Measurements from ENCODE around the gene MRPL45. TPM values are rescaled to one million over a fixed set of nuclear protein-coding genes. Genes with fewer than 3 reads are reported as not detected.
A peak's percentile ranks its signal among the peaks of the same experiment; 100 is the strongest.
"Not testable (repeated sequence)": the region's sequence is repeated elsewhere in the genome, so short reads cannot be mapped to it uniquely, and the experiment has no call there.

The MRPL45 gene
- 57.7 TPM for total RNA-seq (ENCODE audit: unreplicated experiment)
- long read RNA-seq, transcript MRPL45-203 (8 exons, 1,705 nt) = major isoform, 34 of 44 reads
- long read RNA-seq, partial matches to known transcripts = 5 of 44 reads
- long read RNA-seq, other reads (novel, unspliced or antisense) = 3 of 44 reads

- Mint-ChIP-seq H3K4me3 (ENCODE audit: unreplicated experiment) (peak within 1 kb of the TSS; percentile 99), H3K27ac (ENCODE audit: unreplicated experiment) (peak within 1 kb of the TSS; percentile 96)
- not testable (repeated sequence) for H3K36me3 Mint-ChIP-seq (ENCODE audit: low read depth, unreplicated experiment); H3K9me3 Mint-ChIP-seq (ENCODE audit: unreplicated experiment); H3K4me1 Mint-ChIP-seq (ENCODE audit: unreplicated experiment); H3K27me3 Mint-ChIP-seq (ENCODE audit: unreplicated experiment)
- DNase-seq (ENCODE audit: low spot score) = peak; percentile 97
These were observed at the start of gene MRPL45 for GRCh38 chr17:38296834-38297517. Gene MRPL45, plus strand, starts transcription at chr17:38297168. Its CDS starts 16 bp downstream, at chr17:38297184.

- H3K27me3 Mint-ChIP-seq (ENCODE audit: unreplicated experiment); H3K36me3 Mint-ChIP-seq (ENCODE audit: low read depth, unreplicated experiment); H3K4me3 Mint-ChIP-seq (ENCODE audit: unreplicated experiment); H3K9me3 Mint-ChIP-seq (ENCODE audit: unreplicated experiment); H3K4me1 Mint-ChIP-seq (ENCODE audit: unreplicated experiment); DNase-seq (ENCODE audit: low spot score); H3K27ac Mint-ChIP-seq (ENCODE audit: unreplicated experiment): not testable (repeated sequence)
These were observed 43.8 kb upstream of the MRPL45 start for GRCh38 chr17:38253191-38253590.

- H3K9me3 Mint-ChIP-seq (ENCODE audit: unreplicated experiment); DNase-seq (ENCODE audit: low spot score): not testable (repeated sequence)
These were observed 42.6 kb upstream of the MRPL45 start for GRCh38 chr17:38254357-38254756.

GRCh38 chr17:38257013-38257621 lies 39.9 kb upstream of the MRPL45 start:
- not testable (repeated sequence) for H3K27ac Mint-ChIP-seq (ENCODE audit: unreplicated experiment); H3K27me3 Mint-ChIP-seq (ENCODE audit: unreplicated experiment); H3K4me1 Mint-ChIP-seq (ENCODE audit: unreplicated experiment); H3K9me3 Mint-ChIP-seq (ENCODE audit: unreplicated experiment); H3K4me3 Mint-ChIP-seq (ENCODE audit: unreplicated experiment); H3K36me3 Mint-ChIP-seq (ENCODE audit: low read depth, unreplicated experiment)
- peak; percentile 79 for DNase-seq (ENCODE audit: low spot score)

More at GRCh38 chr17:38254357-38254756, 42.6 kb upstream of the MRPL45 start:
- H3K27me3 Mint-ChIP-seq (ENCODE audit: unreplicated experiment); H3K36me3 Mint-ChIP-seq (ENCODE audit: low read depth, unreplicated experiment); H3K4me3 Mint-ChIP-seq (ENCODE audit: unreplicated experiment); H3K27ac Mint-ChIP-seq (ENCODE audit: unreplicated experiment); H3K4me1 Mint-ChIP-seq (ENCODE audit: unreplicated experiment): not testable (repeated sequence)

GRCh38 chr17:38265974-38266506 lies 30.9 kb upstream of the MRPL45 start:
- H3K36me3 Mint-ChIP-seq (ENCODE audit: low read depth, unreplicated experiment); H3K4me1 Mint-ChIP-seq (ENCODE audit: unreplicated experiment); H3K27ac Mint-ChIP-seq (ENCODE audit: unreplicated experiment); H3K27me3 Mint-ChIP-seq (ENCODE audit: unreplicated experiment); DNase-seq (ENCODE audit: low spot score); H3K4me3 Mint-ChIP-seq (ENCODE audit: unreplicated experiment); H3K9me3 Mint-ChIP-seq (ENCODE audit: unreplicated experiment): not testable (repeated sequence)

- not testable (repeated sequence) for DNase-seq (ENCODE audit: low spot score); H3K27ac Mint-ChIP-seq (ENCODE audit: unreplicated experiment); H3K27me3 Mint-ChIP-seq (ENCODE audit: unreplicated experiment); H3K4me1 Mint-ChIP-seq (ENCODE audit: unreplicated experiment); H3K36me3 Mint-ChIP-seq (ENCODE audit: low read depth, unreplicated experiment); H3K9me3 Mint-ChIP-seq (ENCODE audit: unreplicated experiment); H3K4me3 Mint-ChIP-seq (ENCODE audit: unreplicated experiment)
These were observed 30.4 kb upstream of the MRPL45 start for GRCh38 chr17:38266571-38266970.

GRCh38 chr17:38268138-38268537 lies 28.8 kb upstream of the MRPL45 start:
- not testable (repeated sequence) for H3K4me1 Mint-ChIP-seq (ENCODE audit: unreplicated experiment); H3K27me3 Mint-ChIP-seq (ENCODE audit: unreplicated experiment)

GRCh38 chr17:38269045-38269444 lies 27.9 kb upstream of the MRPL45 start:
- DNase-seq (ENCODE audit: low spot score); H3K36me3 Mint-ChIP-seq (ENCODE audit: low read depth, unreplicated experiment); H3K27me3 Mint-ChIP-seq (ENCODE audit: unreplicated experiment); H3K4me3 Mint-ChIP-seq (ENCODE audit: unreplicated experiment); H3K9me3 Mint-ChIP-seq (ENCODE audit: unreplicated experiment); H3K4me1 Mint-ChIP-seq (ENCODE audit: unreplicated experiment); H3K27ac Mint-ChIP-seq (ENCODE audit: unreplicated experiment): not testable (repeated sequence)

More at GRCh38 chr17:38268138-38268537, 28.8 kb upstream of the MRPL45 start:
- H3K27ac Mint-ChIP-seq (ENCODE audit: unreplicated experiment); H3K4me3 Mint-ChIP-seq (ENCODE audit: unreplicated experiment); H3K9me3 Mint-ChIP-seq (ENCODE audit: unreplicated experiment); H3K36me3 Mint-ChIP-seq (ENCODE audit: low read depth, unreplicated experiment); DNase-seq (ENCODE audit: low spot score): not testable (repeated sequence)

- not testable (repeated sequence) for DNase-seq (ENCODE audit: low spot score); H3K36me3 Mint-ChIP-seq (ENCODE audit: low read depth, unreplicated experiment)
These were observed 27.4 kb upstream of the MRPL45 start for GRCh38 chr17:38269552-38269951.

GRCh38 chr17:38285994-38286393 lies 11.0 kb upstream of the MRPL45 start:
- H3K4me1 Mint-ChIP-seq (ENCODE audit: unreplicated experiment); DNase-seq (ENCODE audit: low spot score); H3K9me3 Mint-ChIP-seq (ENCODE audit: unreplicated experiment); H3K27ac Mint-ChIP-seq (ENCODE audit: unreplicated experiment); H3K36me3 Mint-ChIP-seq (ENCODE audit: low read depth, unreplicated experiment); H3K27me3 Mint-ChIP-seq (ENCODE audit: unreplicated experiment); H3K4me3 Mint-ChIP-seq (ENCODE audit: unreplicated experiment): not testable (repeated sequence)

More at GRCh38 chr17:38269552-38269951, 27.4 kb upstream of the MRPL45 start:
- not testable (repeated sequence) for H3K4me1 Mint-ChIP-seq (ENCODE audit: unreplicated experiment); H3K9me3 Mint-ChIP-seq (ENCODE audit: unreplicated experiment); H3K27me3 Mint-ChIP-seq (ENCODE audit: unreplicated experiment); H3K4me3 Mint-ChIP-seq (ENCODE audit: unreplicated experiment); H3K27ac Mint-ChIP-seq (ENCODE audit: unreplicated experiment)

- DNase-seq (ENCODE audit: low spot score); H3K9me3 Mint-ChIP-seq (ENCODE audit: unreplicated experiment); H3K36me3 Mint-ChIP-seq (ENCODE audit: low read depth, unreplicated experiment): not testable (repeated sequence)
These were observed 10.4 kb upstream of the MRPL45 start for GRCh38 chr17:38286501-38287091.

More at GRCh38 chr17:38286501-38287091, 10.4 kb upstream of the MRPL45 start:
- not testable (repeated sequence) for H3K4me3 Mint-ChIP-seq (ENCODE audit: unreplicated experiment); H3K27me3 Mint-ChIP-seq (ENCODE audit: unreplicated experiment); H3K27ac Mint-ChIP-seq (ENCODE audit: unreplicated experiment); H3K4me1 Mint-ChIP-seq (ENCODE audit: unreplicated experiment)

Data from endothelial cell (in vitro differentiated cells).